Measurements from ENCODE around the gene CACNA1H.

DNA sequence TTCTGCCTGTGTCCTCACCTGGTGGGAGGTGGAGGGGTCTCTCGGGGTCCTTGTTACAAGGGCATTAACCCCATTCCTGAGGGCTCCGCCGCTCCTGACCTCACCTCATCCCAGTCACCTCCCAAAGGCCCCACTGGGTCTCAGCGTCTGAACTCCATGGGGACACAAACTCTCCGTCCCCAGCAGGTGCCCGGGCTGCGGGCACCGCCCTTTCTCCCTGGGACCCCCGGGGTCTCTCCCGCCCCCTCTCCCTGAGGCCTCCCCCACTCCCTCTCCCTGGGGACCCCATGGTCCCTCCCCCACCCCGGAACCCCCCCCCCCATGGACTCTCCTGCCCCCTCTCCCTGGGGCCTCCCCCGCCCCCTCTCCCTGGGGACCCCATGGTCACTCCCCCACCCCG, 24.8 kb downstream of the CACNA1H start:
- TF ChIP-seq, protein P1, sequence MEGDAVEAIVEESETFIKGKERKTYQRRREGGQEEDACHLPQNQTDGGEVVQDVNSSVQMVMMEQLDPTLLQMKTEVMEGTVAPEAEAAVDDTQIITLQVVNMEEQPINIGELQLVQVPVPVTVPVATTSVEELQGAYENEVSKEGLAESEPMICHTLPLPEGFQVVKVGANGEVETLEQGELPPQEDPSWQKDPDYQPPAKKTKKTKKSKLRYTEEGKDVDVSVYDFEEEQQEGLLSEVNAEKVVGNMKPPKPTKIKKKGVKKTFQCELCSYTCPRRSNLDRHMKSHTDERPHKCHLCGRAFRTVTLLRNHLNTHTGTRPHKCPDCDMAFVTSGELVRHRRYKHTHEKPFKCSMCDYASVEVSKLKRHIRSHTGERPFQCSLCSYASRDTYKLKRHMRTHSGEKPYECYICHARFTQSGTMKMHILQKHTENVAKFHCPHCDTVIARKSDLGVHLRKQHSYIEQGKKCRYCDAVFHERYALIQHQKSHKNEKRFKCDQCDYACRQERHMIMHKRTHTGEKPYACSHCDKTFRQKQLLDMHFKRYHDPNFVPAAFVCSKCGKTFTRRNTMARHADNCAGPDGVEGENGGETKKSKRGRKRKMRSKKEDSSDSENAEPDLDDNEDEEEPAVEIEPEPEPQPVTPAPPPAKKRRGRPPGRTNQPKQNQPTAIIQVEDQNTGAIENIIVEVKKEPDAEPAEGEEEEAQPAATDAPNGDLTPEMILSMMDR (IDR thresholded peaks at IDR 0.05; ENCODE audit: insufficient read depth, low read length, poor library complexity, severe bottlenecking) = no peak
- no peak for TF ChIP-seq EZH2phosphoT487 (conservative IDR thresholded peaks at IDR 0.05; ENCODE audit: low read length)

All from SU-DHL-6 (cell line).